SIG-M5 treated with dmso at 0.1 percent for 504 hours (cell line): ENCODE results near the gene MRAP.
"Not testable (repeated sequence)": the region's sequence is repeated elsewhere in the genome, so short reads cannot be mapped to it uniquely, and the experiment has no call there.

Experiments
- DNase-seq: peaks from one replicate; lab custom pipeline; 2025; ENCODE audit not compliant: unreplicated experiment; lab: John Stamatoyannopoulos, UW

The MRAP gene

GRCh38 chr21:32299695-32300094, 1.0 kb downstream of the MRAP start:
- DNase-seq, result no peak

GRCh38 chr21:32300117-32300681, 1.5 kb downstream of the MRAP start:
- no peak for DNase-seq

- no peak for DNase-seq
Measured at GRCh38 chr21:32301596-32301995, 2.9 kb downstream of the MRAP start.

- no peak for DNase-seq
Measured at GRCh38 chr21:32302560-32302959, 3.9 kb downstream of the MRAP start.

GRCh38 chr21:32303385-32303784, 4.7 kb downstream of the MRAP start:
- no peak for DNase-seq

- DNase-seq, result no peak
Measured at GRCh38 chr21:32304998-32305397, 6.3 kb downstream of the MRAP start.

- DNase-seq, result no peak
Measured at GRCh38 chr21:32306021-32306780, 7.5 kb downstream of the MRAP start.

- no peak for DNase-seq
Measured at GRCh38 chr21:32307706-32308105, 9.1 kb downstream of the MRAP start.

GRCh38 chr21:32308696-32309095, 10.0 kb downstream of the MRAP start:
- DNase-seq, result no peak

- DNase-seq, result no peak
Measured at GRCh38 chr21:32309906-32310460, 11.3 kb downstream of the MRAP start.

GRCh38 chr21:32310976-32311375, 12.3 kb downstream of the MRAP start:
- DNase-seq, result not testable (repeated sequence)

- DNase-seq, result no peak
Measured at GRCh38 chr21:32311621-32312020, 13.0 kb downstream of the MRAP start.

GRCh38 chr21:32312326-32312725, 13.7 kb downstream of the MRAP start:
- no peak for DNase-seq

GRCh38 chr21:32312976-32313375, 14.3 kb downstream of the MRAP start:
- no peak for DNase-seq

- DNase-seq, result no peak
Measured at GRCh38 chr21:32314806-32315205, 16.2 kb downstream of the MRAP start.

GRCh38 chr21:32315511-32316281, 17.0 kb downstream of the MRAP start:
- no peak for DNase-seq

- DNase-seq, result no peak
Measured at GRCh38 chr21:32316361-32317215, 17.9 kb downstream of the MRAP start.

GRCh38 chr21:32317726-32318125, 19.1 kb downstream of the MRAP start:
- DNase-seq, result no peak

- no peak for DNase-seq
Measured at GRCh38 chr21:32319012-32319411, 20.4 kb downstream of the MRAP start.

- no peak for DNase-seq
Measured at GRCh38 chr21:32320059-32320458, 21.4 kb downstream of the MRAP start.

GRCh38 chr21:32320726-32321125, 22.1 kb downstream of the MRAP start:
- DNase-seq, result no peak
